Loucy (cell line): ENCODE data around the gene OR6V1.
A peak's percentile ranks its signal among the peaks of the same experiment; 100 is the strongest.

Experiments
- H2AFZ ChIP-seq: fragments of 200-600 bp; sonication (generic); 2 replicates; pipeline ENCODE4 v1.6.0; 2016; ENCODE audit warnings: antibody characterized with exemption, mild to moderate bottlenecking, low read length, moderate library complexity
- H3F3A ChIP-seq: fragments of 200-600 bp; 2 replicates; pipeline ENCODE4 v1.6.0; 2016; ENCODE audit warnings: antibody characterized with exemption, low read depth, mild to moderate bottlenecking
- H3K27me3 ChIP-seq: fragments of 200-600 bp; sonication (generic); 2 replicates; pipeline ENCODE4 v1.6.1; 2014; ENCODE audit warnings: low read length, mild to moderate bottlenecking; ENCODE audit not compliant: insufficient read depth, poor library complexity, severe bottlenecking
- H3K36me3 ChIP-seq: fragments of 200-600 bp; sonication (generic); 2 replicates; pipeline ENCODE4 v1.6.1; 2016; ENCODE audit warnings: low read length; ENCODE audit not compliant: insufficient read depth
- H3K4me1 ChIP-seq: fragments of 200-600 bp; sonication (generic); 2 replicates; pipeline ENCODE4 v1.5.1; 2014; ENCODE audit warnings: low read length, mild to moderate bottlenecking; ENCODE audit not compliant: insufficient read depth, poor library complexity, severe bottlenecking
- H3K4me2 ChIP-seq: fragments of 200-600 bp; sonication (generic); 2 replicates; pipeline ENCODE4 v1.6.0; 2014; ENCODE audit warnings: antibody characterized with exemption, low read length, low read depth, mild to moderate bottlenecking; ENCODE audit not compliant: poor library complexity, severe bottlenecking
- H3K4me3 ChIP-seq: fragments of 200-600 bp; sonication (generic); 2 replicates; pipeline ENCODE4 v1.5.1; 2014; ENCODE audit warnings: low read length, mild to moderate bottlenecking, mixed read lengths; ENCODE audit not compliant: poor library complexity, severe bottlenecking
- H3K79me2 ChIP-seq: fragments of 200-600 bp; sonication (generic); 2 replicates; pipeline ENCODE4 v1.6.1; 2014; ENCODE audit warnings: low read length; ENCODE audit not compliant: insufficient read depth
- H3K9ac ChIP-seq: fragments of 200-600 bp; sonication (generic); 2 replicates; pipeline ENCODE4 v1.6.0; 2014; ENCODE audit warnings: mild to moderate bottlenecking, low read depth, low read length, moderate library complexity; ENCODE audit not compliant: poor library complexity, severe bottlenecking
- H3K9me2 ChIP-seq: fragments of 200-600 bp; sonication (generic); replicated peaks from 2 replicates; pipeline ENCODE4 v1.6.1; 2016; ENCODE audit warnings: low read depth, low read length, mixed read lengths
- H3K9me3 ChIP-seq: fragments of 200-600 bp; sonication (generic); 2 replicates; pipeline ENCODE4 v1.6.1; 2014; ENCODE audit warnings: mild to moderate bottlenecking, antibody characterized with exemption, low read length, low read depth; ENCODE audit not compliant: insufficient read depth
- H4K20me1 ChIP-seq: fragments of 200-600 bp; sonication (generic); 2 replicates; pipeline ENCODE4 v1.6.0; 2014; ENCODE audit warnings: antibody characterized with exemption, low read length, mild to moderate bottlenecking; ENCODE audit not compliant: insufficient read depth, poor library complexity, severe bottlenecking
- EZH2phosphoT487 ChIP-seq: fragments of 200-600 bp; IDR thresholded peaks from 2 replicates; pipeline ENCODE4 v1.6.1; 2018; ENCODE audit warnings: antibody characterized with exemption, mild to moderate bottlenecking, moderate library complexity, borderline replicate concordance
- TF ChIP-seq, protein P1 (sequence below): fragments of 200-600 bp; sonication (generic); conservative IDR thresholded peaks from 2 replicates; pipeline ENCODE4 v1.5.1; 2014; ENCODE audit warnings: mild to moderate bottlenecking, antibody characterized with exemption, low read length

OR6V1 gene

DNA sequence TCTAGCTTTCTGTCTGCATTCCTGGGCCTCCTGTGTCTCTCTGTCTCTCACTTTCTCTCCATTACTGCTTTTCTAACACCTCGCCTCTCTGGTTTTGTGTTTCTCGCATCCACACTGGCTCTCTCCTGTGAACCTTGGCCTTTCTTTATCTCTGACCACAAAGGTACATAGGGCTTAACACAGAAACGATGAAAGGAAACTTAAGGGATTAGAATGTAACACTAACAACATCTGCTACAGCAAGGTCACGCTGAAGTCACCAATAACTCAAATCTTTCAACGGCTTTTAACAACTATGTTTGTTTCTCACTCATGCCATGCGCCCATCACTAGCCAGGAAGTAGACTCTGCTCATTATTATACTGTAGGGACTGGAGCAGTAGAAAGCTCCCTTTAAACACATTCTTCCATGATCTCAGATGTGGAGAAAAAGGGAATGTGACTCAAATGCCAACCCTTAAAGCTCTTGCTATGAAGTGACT, 9.3 kb upstream of the OR6V1 start:
- H3K9me2 ChIP-seq: no peaks in the 10 kb centered on the region
- no peaks in the 10 kb centered on the region for H3K79me2 ChIP-seq
- peak overlapping the region; percentile 89 for H2AFZ ChIP-seq
- peak overlapping the region; percentile 19 for H3K4me3 ChIP-seq
- no peak for TF ChIP-seq EZH2phosphoT487
- TF ChIP-seq, protein P1, sequence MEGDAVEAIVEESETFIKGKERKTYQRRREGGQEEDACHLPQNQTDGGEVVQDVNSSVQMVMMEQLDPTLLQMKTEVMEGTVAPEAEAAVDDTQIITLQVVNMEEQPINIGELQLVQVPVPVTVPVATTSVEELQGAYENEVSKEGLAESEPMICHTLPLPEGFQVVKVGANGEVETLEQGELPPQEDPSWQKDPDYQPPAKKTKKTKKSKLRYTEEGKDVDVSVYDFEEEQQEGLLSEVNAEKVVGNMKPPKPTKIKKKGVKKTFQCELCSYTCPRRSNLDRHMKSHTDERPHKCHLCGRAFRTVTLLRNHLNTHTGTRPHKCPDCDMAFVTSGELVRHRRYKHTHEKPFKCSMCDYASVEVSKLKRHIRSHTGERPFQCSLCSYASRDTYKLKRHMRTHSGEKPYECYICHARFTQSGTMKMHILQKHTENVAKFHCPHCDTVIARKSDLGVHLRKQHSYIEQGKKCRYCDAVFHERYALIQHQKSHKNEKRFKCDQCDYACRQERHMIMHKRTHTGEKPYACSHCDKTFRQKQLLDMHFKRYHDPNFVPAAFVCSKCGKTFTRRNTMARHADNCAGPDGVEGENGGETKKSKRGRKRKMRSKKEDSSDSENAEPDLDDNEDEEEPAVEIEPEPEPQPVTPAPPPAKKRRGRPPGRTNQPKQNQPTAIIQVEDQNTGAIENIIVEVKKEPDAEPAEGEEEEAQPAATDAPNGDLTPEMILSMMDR: no peak
- H3F3A ChIP-seq: no peaks in the 10 kb centered on the region
- H3K4me1 ChIP-seq: peaks cover 64% of the 10 kb centered on the region
- no peaks in the 10 kb centered on the region for H3K27me3 ChIP-seq
- H3K36me3 ChIP-seq: no peaks in the 10 kb centered on the region
- no peaks in the 10 kb centered on the region for H4K20me1 ChIP-seq
- H3K9me3 ChIP-seq: no peaks in the 10 kb centered on the region
- peak overlapping the region; percentile 46 for H3K4me2 ChIP-seq
- H3K9ac ChIP-seq: peak overlapping the region; percentile 52

DNA sequence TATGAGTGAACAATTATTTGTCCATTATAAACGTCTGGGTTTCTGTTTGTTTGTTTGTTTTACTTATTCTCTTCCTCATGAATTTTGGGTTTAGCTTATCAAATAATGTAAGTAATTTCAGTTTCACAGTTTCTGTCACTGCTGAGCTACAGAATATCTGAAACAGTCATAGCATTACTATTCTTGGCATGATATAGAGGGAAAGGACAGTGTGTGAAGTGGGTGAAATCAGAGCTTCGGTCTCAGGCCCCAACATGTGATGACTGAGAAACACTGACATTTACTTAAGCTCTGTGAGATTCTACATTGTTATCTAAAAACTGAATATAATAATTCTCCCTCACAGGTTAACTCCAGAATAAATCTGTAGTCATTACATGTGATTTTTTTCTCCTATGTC, 8.8 kb upstream of the OR6V1 start:
- Histone ChIP-seq H3K79me2 (no peaks in the 10 kb centered on the region), H3K9me3 (no peaks in the 10 kb centered on the region), H3K4me3 (peak overlapping the region; percentile 19), H3K4me2 (peak overlapping the region; percentile 46), H3K4me1 (peaks cover 59% of the 10 kb centered on the region), H3K9me2 (no peaks in the 10 kb centered on the region), H3F3A (no peaks in the 10 kb centered on the region), H3K36me3 (no peaks in the 10 kb centered on the region), H4K20me1 (no peaks in the 10 kb centered on the region), H3K9ac (peak overlapping the region; percentile 52), H3K27me3 (no peaks in the 10 kb centered on the region), H2AFZ (peak overlapping the region; percentile 89)
- TF ChIP-seq, protein P1: no peak
- TF ChIP-seq EZH2phosphoT487: no peak

DNA sequence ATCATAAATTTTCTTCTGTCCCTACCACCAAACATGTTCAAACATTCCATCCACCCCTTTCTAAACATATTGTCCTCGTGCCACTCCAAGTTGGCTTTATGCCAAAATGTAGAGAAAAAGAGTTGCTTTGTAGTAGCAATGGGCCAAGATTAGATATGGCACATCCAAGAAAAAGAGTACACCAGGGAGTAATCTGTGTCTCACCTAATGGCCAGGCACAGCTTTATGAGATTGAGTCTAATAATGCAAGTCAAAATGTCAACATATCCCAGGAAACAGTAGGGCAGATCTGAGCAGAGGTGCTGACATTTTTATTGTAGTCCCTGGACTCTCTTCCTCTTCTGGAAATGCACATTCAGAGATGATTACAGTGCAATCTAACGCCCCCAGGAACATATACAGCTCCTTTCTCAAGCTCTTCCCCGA, 5.7 kb upstream of the OR6V1 start:
- Histone ChIP-seq H3K9me3 (no peaks in the 10 kb centered on the region), H3K4me2 (no peak overlapping the region), H3K27me3 (no peaks in the 10 kb centered on the region), H3K4me3 (no peak overlapping the region), H4K20me1 (no peaks in the 10 kb centered on the region), H3K36me3 (no peaks in the 10 kb centered on the region), H2AFZ (no peak overlapping the region), H3K4me1 (peaks cover 45% of the 10 kb centered on the region), H3K9ac (no peak overlapping the region), H3F3A (no peaks in the 10 kb centered on the region), H3K9me2 (no peaks in the 10 kb centered on the region), H3K79me2 (no peaks in the 10 kb centered on the region)
- TF ChIP-seq EZH2phosphoT487: no peak
- TF ChIP-seq, protein P1: no peak
